IMR-90 (cell line): Measurements from ENCODE around the gene BCL7A. TPM values are rescaled to one million over a fixed set of nuclear protein-coding genes. Genes with fewer than 3 reads are reported as not detected.

ENCODE experiments used
- ATAC-seq: fragments of 200-7000 bp; cut with Tn5 transposase; 2 replicates; pipeline ENCODE4 v1.9.1; 2020; ENCODE audit warnings: low read depth, mild to moderate bottlenecking, moderate library complexity
- BruUV-seq: library from RNA; stranded (reverse); fragments of 400-500 nt; replicated peaks from 2 replicates; lab custom pipeline; 2021; lab: Mats Ljungman, UMichigan
- CTCF ChIA-PET: fragments of 300-600 bp; formaldehyde crosslinking; extraction: SDS; loops from one replicate; lab custom pipeline; 2021; ENCODE audit warnings: antibody characterized with exemption; lab: Yijun Ruan, JAX
- POLR2A ChIA-PET: fragments of 300-600 bp; sonication (Branson Sonifier 250); formaldehyde crosslinking; loops from one replicate; lab custom pipeline; 2022; ENCODE audit warnings: antibody characterized with exemption; ENCODE audit not compliant: unreplicated experiment; lab: Charles Lee
- DNase-seq: peaks from one replicate; pipeline ENCODE4 v3.0.0; 2013
- H2AFZ ChIP-seq: replicated peaks from 2 replicates; pipeline ENCODE3; 2013; ENCODE audit warnings: low read length, mild to moderate bottlenecking; ENCODE audit not compliant: poor library complexity
- H2AK5ac ChIP-seq: 2 replicates; pipeline ENCODE4 v1.6.1; 2013; ENCODE audit warnings: low read depth, low read length, inconsistent platforms
- H2AK9ac ChIP-seq: replicated peaks from 2 replicates; pipeline ENCODE3; 2013; ENCODE audit warnings: mild to moderate bottlenecking, low read depth, low read length, moderate library complexity; ENCODE audit not compliant: poor library complexity
- H2BK120ac ChIP-seq: 2 replicates; pipeline ENCODE4 v1.6.1; 2013; ENCODE audit warnings: low read depth, low read length, inconsistent platforms
- H2BK15ac ChIP-seq: 3 replicates; pipeline ENCODE4 v1.6.1; 2013; ENCODE audit warnings: low read depth, low read length, inconsistent platforms
- H2BK20ac ChIP-seq: 2 replicates; pipeline ENCODE4 v1.6.1; 2013; ENCODE audit warnings: low read depth, mild to moderate bottlenecking, inconsistent platforms, low read length, moderate library complexity
- H2BK5ac ChIP-seq: 2 replicates; pipeline ENCODE4 v1.6.1; 2013; ENCODE audit warnings: mild to moderate bottlenecking, low read depth, low read length, inconsistent platforms; ENCODE audit not compliant: poor library complexity, severe bottlenecking
- H3K14ac ChIP-seq: replicated peaks from 2 replicates; pipeline ENCODE4 v1.6.1; 2013; ENCODE audit warnings: low read depth, low read length, inconsistent platforms
- H3K18ac ChIP-seq: 2 replicates; pipeline ENCODE4 v1.6.1; 2013; ENCODE audit warnings: low read depth, low read length, control low read depth
- H3K23ac ChIP-seq: 2 replicates; pipeline ENCODE4 v1.6.1; 2013; ENCODE audit warnings: low read depth, low read length, inconsistent platforms
- H3K27ac ChIP-seq: 2 replicates; pipeline ENCODE4 v1.5.1; 2013; ENCODE audit warnings: mild to moderate bottlenecking, control low read depth, low read length; ENCODE audit not compliant: insufficient read depth
- H3K27me3 ChIP-seq: 2 replicates; pipeline ENCODE4 v1.6.1; 2013; ENCODE audit warnings: low read length; ENCODE audit not compliant: control insufficient read depth, insufficient read depth
- H3K36me3 ChIP-seq: 2 replicates; pipeline ENCODE4 v1.6.1; 2013; ENCODE audit warnings: low read length, mixed read lengths; ENCODE audit not compliant: control insufficient read depth, insufficient read depth
- H3K4ac ChIP-seq: 2 replicates; pipeline ENCODE4 v1.6.1; 2013; ENCODE audit warnings: low read depth, low read length, inconsistent platforms
- H3K4me1 ChIP-seq: 2 replicates; pipeline ENCODE4 v1.6.1; 2013; ENCODE audit warnings: low read length, mixed read lengths; ENCODE audit not compliant: control insufficient read depth, insufficient read depth
- H3K4me2 ChIP-seq: 2 replicates; pipeline ENCODE4 v1.6.1; 2013; ENCODE audit warnings: low read depth, mild to moderate bottlenecking, control low read depth, low read length, moderate library complexity
- H3K4me3 ChIP-seq: 2 replicates; pipeline ENCODE4 v1.5.1; 2013; ENCODE audit warnings: low read depth, mild to moderate bottlenecking, control low read depth, low read length, moderate library complexity; ENCODE audit not compliant: insufficient read depth
- H3K56ac ChIP-seq: 2 replicates; pipeline ENCODE4 v1.6.1; 2013; ENCODE audit warnings: low read length, inconsistent platforms; ENCODE audit not compliant: insufficient read depth; ENCODE audit errors: extremely low read depth
- H3K79me1 ChIP-seq, 2 experiments: 2 replicates each; pipeline ENCODE4 v1.6.1; 2013; ENCODE audit warnings: low read length in 2 of 2, inconsistent platforms in 1 of 2, low read depth in 1 of 2
- H3K9ac ChIP-seq: 2 replicates; pipeline ENCODE4 v1.6.1; 2013; ENCODE audit warnings: low read depth, low read length, control low read depth
- H3K9me1 ChIP-seq: 2 replicates; pipeline ENCODE4 v1.6.1; 2013; ENCODE audit warnings: low read length, inconsistent platforms; ENCODE audit not compliant: insufficient read depth
- H3K9me3 ChIP-seq: 2 replicates; pipeline ENCODE4 v1.6.1; 2013; ENCODE audit warnings: low read length; ENCODE audit not compliant: control insufficient read depth, insufficient read depth
- H4K20me1 ChIP-seq: 2 replicates; pipeline ENCODE4 v1.6.1; 2013; ENCODE audit warnings: low read length, inconsistent platforms; ENCODE audit not compliant: insufficient read depth
- H4K5ac ChIP-seq: 2 replicates; pipeline ENCODE4 v1.6.1; 2013; ENCODE audit warnings: mild to moderate bottlenecking, low read depth, low read length, control low read depth
- H4K8ac ChIP-seq, 2 experiments: 2 replicates each; pipeline ENCODE4 v1.6.1; 2013; ENCODE audit warnings: low read depth in 2 of 2, low read length in 2 of 2, control low read depth in 1 of 2, inconsistent platforms in 1 of 2
- H4K91ac ChIP-seq: 2 replicates; pipeline ENCODE4 v1.6.1; 2013; ENCODE audit warnings: low read depth, low read length, inconsistent platforms; ENCODE audit not compliant: insufficient read depth
- BHLHE40 ChIP-seq: fragments of 150-350 bp; IDR thresholded peaks from 2 replicates; pipeline ENCODE4 v1.6.1; 2016; ENCODE audit warnings: mild to moderate bottlenecking, low read depth, low read length
- CEBPB ChIP-seq: IDR thresholded peaks from 2 replicates; pipeline ENCODE4 v1.6.1; 2012; ENCODE audit warnings: low read depth, low read length, improper control_type of control experiment
- CHD1 ChIP-seq: IDR thresholded peaks from 2 replicates; pipeline ENCODE4 v1.6.1; 2012; ENCODE audit warnings: low read depth, low read length, improper control_type of control experiment
- MAZ ChIP-seq: IDR thresholded peaks from 2 replicates; pipeline ENCODE4 v1.6.1; 2012; ENCODE audit warnings: low read depth, mild to moderate bottlenecking, low read length, improper control_type of control experiment, moderate library complexity, borderline replicate concordance
- NFE2L2 ChIP-seq: fragments of 150-350 bp; IDR thresholded peaks from 2 replicates; pipeline ENCODE4 v1.6.1; 2016; ENCODE audit warnings: low read depth, mild to moderate bottlenecking, low read length
- POLR2A ChIP-seq: IDR thresholded peaks from 2 replicates; pipeline ENCODE4 v1.6.1; 2012; ENCODE audit warnings: mild to moderate bottlenecking, low read depth, low read length
- RAD21 ChIP-seq: IDR thresholded peaks from 2 replicates; pipeline ENCODE4 v1.6.1; 2012; ENCODE audit warnings: low read length, improper control_type of control experiment
- RCOR1 ChIP-seq: IDR thresholded peaks from 2 replicates; pipeline ENCODE4 v1.6.1; 2012; ENCODE audit warnings: mild to moderate bottlenecking, low read length, improper control_type of control experiment; ENCODE audit not compliant: insufficient replicate concordance
- RFX5 ChIP-seq: IDR thresholded peaks from 2 replicates; pipeline ENCODE4 v1.8.0; 2012; ENCODE audit warnings: low read depth, mild to moderate bottlenecking, low read length, moderate library complexity
- SMC3 ChIP-seq: fragments of 150-350 bp; IDR thresholded peaks from 2 replicates; pipeline ENCODE4 v1.6.1; 2016; ENCODE audit warnings: low read depth, mild to moderate bottlenecking, antibody characterized with exemption, low read length, moderate library complexity
- WGBS, 2 experiments: methylation state at CpG; one replicate each; pipeline versions ENCODE4 v1.1.5 to v1.1.7; 2013; ENCODE audit warnings: missing lambda C conversion rate in 2 of 2; ENCODE audit not compliant: insufficient read length in 1 of 2; ENCODE audit errors: extremely low coverage in 2 of 2; 5-methylcytosine and 5-hydroxymethylcytosine counted together
- dilution Hi-C: fragments of 300-500 bp; cut with HindIII; formaldehyde crosslinking; loops from one replicate; pipeline ENCODE4 v1.14.3; 2018; ENCODE audit warnings: low sequenced_read_pairs; ENCODE audit not compliant: unreplicated experiment
- in situ Hi-C: fragments of 300-500 bp; cut with MboI; formaldehyde crosslinking; loops from 3 replicates; pipeline ENCODE4 v1.14.3; 2019; ENCODE audit warnings: low sequenced_read_pairs, inconsistent platforms, mixed read lengths
- intact Hi-C: fragments of 100-400 bp; cut with micrococcal nuclease; formaldehyde crosslinking; loops from 2 replicates; pipeline ENCODE4 v1.10.0; 2022
- polyA plus RNA-seq, 3 experiments: library from polyadenylated mRNA; depleted of rRNA; stranded (reverse); fragments of >200 nt; gene quantifications; 2 replicates each; pipeline ENCODE4 v1.2.3, GENCODE V29; 2012; ENCODE audit warnings: low replicate concordance in 1 of 3
- total RNA-seq: library from RNA; depleted of rRNA; stranded (reverse); fragments of >200 nt; gene quantifications from 2 replicates; pipeline ENCODE4 v1.2.3, GENCODE V29; 2012
- TF ChIP-seq, protein P1 (sequence below): conservative IDR thresholded peaks from 2 replicates; pipeline ENCODE4 v1.5.1; 2012; ENCODE audit warnings: mild to moderate bottlenecking, low read depth, low read length, improper control_type of control experiment
- TF ChIP-seq, protein P2 (sequence below): fragments of 150-350 bp; IDR thresholded peaks from 2 replicates; pipeline ENCODE4 v1.6.1; 2016; ENCODE audit warnings: low read depth, mild to moderate bottlenecking, low read length, moderate library complexity, borderline replicate concordance

The BCL7A gene
- total and polyA plus RNA-seq, 2 of the 4 experiments (the other 2 are of a cell fraction): 5.6 to 7.9 TPM

DNA sequence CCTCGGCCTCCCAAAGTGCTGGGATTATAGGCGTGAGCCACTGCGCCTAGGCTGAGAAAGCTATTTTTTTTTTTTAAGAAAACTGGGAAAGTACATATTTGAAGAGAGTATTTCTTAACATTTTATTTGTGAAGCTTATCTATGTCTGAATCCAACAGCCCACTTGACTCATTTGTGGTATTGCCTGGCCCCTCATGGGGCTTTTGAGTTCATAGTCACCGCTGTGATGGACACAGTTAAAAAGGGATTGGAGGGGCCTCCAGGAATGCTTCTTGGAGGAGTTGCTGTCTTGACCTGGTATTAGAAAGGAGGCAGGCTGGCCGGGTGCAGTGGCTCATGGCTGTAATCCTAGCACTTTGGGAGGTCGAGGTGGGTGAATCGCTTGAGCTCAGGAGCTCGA is 26.5 kb downstream of the BCL7A start:
- Histone ChIP-seq H2AK5ac (no peak overlapping the region), H2AK9ac (no peak overlapping the region), H3K79me1 (no peaks in the 10 kb centered on the region), H3K4ac (no peak overlapping the region), H3K14ac (no peak overlapping the region), H2BK120ac (no peak overlapping the region), H2BK5ac (no peak overlapping the region), H3K27ac (no peak overlapping the region), H3K18ac (no peak overlapping the region), H3K27me3 (no peaks in the 10 kb centered on the region), H3K9ac (no peak overlapping the region), H3K9me3 (no peaks in the 10 kb centered on the region), H4K91ac (no peak overlapping the region), H3K9me1 (no peaks in the 10 kb centered on the region), H3K36me3 (peaks cover 16% of the 10 kb centered on the region), H3K4me1 (peaks cover 7% of the 10 kb centered on the region), H3K4me3 (no peak overlapping the region), H3K23ac (no peak overlapping the region), H4K5ac (no peak overlapping the region), H2BK20ac (no peak overlapping the region), H4K20me1 (peaks cover 12% of the 10 kb centered on the region; the same call in 1 of the 2 replicates), H2AFZ (no peak overlapping the region), H3K56ac (no peak overlapping the region), H4K8ac (no peak overlapping the region), H2BK15ac (no peak overlapping the region), H3K4me2 (no peak overlapping the region)
- POLR2A ChIA-PET: no interaction called here
- intact Hi-C loops: loop anchor here (1.0 kb wide), 1 partner anchor 30 kb away; the partner anchor contains the start of gene MLXIP
- BruUV-seq: no TSS peak
- ATAC-seq (no peak), DNase-seq (peak; percentile 26)
- TF ChIP-seq RAD21 (no peak), NFE2L2 (no peak), BHLHE40 (no peak), POLR2A (no peak), RCOR1 (no peak), RFX5 (no peak), SMC3 (no peak), MAZ (no peak), CEBPB (no peak), CHD1 (no peak)
- TF ChIP-seq, protein P1, sequence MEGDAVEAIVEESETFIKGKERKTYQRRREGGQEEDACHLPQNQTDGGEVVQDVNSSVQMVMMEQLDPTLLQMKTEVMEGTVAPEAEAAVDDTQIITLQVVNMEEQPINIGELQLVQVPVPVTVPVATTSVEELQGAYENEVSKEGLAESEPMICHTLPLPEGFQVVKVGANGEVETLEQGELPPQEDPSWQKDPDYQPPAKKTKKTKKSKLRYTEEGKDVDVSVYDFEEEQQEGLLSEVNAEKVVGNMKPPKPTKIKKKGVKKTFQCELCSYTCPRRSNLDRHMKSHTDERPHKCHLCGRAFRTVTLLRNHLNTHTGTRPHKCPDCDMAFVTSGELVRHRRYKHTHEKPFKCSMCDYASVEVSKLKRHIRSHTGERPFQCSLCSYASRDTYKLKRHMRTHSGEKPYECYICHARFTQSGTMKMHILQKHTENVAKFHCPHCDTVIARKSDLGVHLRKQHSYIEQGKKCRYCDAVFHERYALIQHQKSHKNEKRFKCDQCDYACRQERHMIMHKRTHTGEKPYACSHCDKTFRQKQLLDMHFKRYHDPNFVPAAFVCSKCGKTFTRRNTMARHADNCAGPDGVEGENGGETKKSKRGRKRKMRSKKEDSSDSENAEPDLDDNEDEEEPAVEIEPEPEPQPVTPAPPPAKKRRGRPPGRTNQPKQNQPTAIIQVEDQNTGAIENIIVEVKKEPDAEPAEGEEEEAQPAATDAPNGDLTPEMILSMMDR: no peak
- TF ChIP-seq, protein P2, sequence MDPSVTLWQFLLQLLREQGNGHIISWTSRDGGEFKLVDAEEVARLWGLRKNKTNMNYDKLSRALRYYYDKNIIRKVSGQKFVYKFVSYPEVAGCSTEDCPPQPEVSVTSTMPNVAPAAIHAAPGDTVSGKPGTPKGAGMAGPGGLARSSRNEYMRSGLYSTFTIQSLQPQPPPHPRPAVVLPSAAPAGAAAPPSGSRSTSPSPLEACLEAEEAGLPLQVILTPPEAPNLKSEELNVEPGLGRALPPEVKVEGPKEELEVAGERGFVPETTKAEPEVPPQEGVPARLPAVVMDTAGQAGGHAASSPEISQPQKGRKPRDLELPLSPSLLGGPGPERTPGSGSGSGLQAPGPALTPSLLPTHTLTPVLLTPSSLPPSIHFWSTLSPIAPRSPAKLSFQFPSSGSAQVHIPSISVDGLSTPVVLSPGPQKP: no peak
- 81% methylated on average over 5 of the region's 8 CpGs; no CpG with 5 or more reads in 1 of the 2 experiments for WGBS, 2 experiments
- in situ Hi-C loops: no loop called here
- dilution Hi-C loops: no loop called here
- CTCF ChIA-PET: no interaction called here
